GM18519 (cell line): ENCODE results near the gene KRTAP3-2.

Experiments
- ATAC-seq: cut with Tn5 transposase; IDR thresholded peaks from one replicate; pipeline ENCODE4 v1.9.1; 2021; ENCODE audit warnings: mild to moderate bottlenecking, moderate library complexity; ENCODE audit not compliant: unreplicated experiment, low FRiP score

The KRTAP3-2 gene

GRCh38 chr17:41012326-41013120 is 12.8 kb upstream of the KRTAP3-2 start:
- no peak for ATAC-seq

- no peak for ATAC-seq
Observed at GRCh38 chr17:41010441-41010840, 10.7 kb upstream of the KRTAP3-2 start.

GRCh38 chr17:41009936-41010335 is 10.2 kb upstream of the KRTAP3-2 start:
- no peak for ATAC-seq

GRCh38 chr17:41009301-41009760 is 9.6 kb upstream of the KRTAP3-2 start:
- ATAC-seq, result no peak

- ATAC-seq, result no peak
Observed at GRCh38 chr17:41008811-41009210, 9.1 kb upstream of the KRTAP3-2 start, which contains the start of gene KRTAP3-1. TSS of gene KRTAP3-1 (minus strand) at chr17:41009128. CDS start at chr17:41009074, 54 bp downstream.

GRCh38 chr17:41004397-41004796 is 4.7 kb upstream of the KRTAP3-2 start:
- no peak for ATAC-seq

- no peak for ATAC-seq
Observed at GRCh38 chr17:41003926-41004325, 4.2 kb upstream of the KRTAP3-2 start.

GRCh38 chr17:41002814-41003213 is 3.1 kb upstream of the KRTAP3-2 start:
- no peak for ATAC-seq

- no peak for ATAC-seq
Observed at GRCh38 chr17:41001795-41002194, 2.1 kb upstream of the KRTAP3-2 start.

- no peak for ATAC-seq
Observed at GRCh38 chr17:40997361-40997760, 2.3 kb downstream of the KRTAP3-2 start.

- ATAC-seq, result no peak
Observed at GRCh38 chr17:40996829-40997228, 2.9 kb downstream of the KRTAP3-2 start.

GRCh38 chr17:40995116-40995515 is 4.6 kb downstream of the KRTAP3-2 start:
- ATAC-seq, result no peak

GRCh38 chr17:40993839-40994238 is 5.9 kb downstream of the KRTAP3-2 start, which contains the start of gene KRTAP3-3:
TSS of gene KRTAP3-3 (minus strand) at chr17:40994164. CDS start at chr17:40994097, 67 bp downstream.
- no peak for ATAC-seq

GRCh38 chr17:40993084-40993483 is 6.6 kb downstream of the KRTAP3-2 start:
- ATAC-seq, result no peak

GRCh38 chr17:40992666-40993065 is 7.0 kb downstream of the KRTAP3-2 start:
- ATAC-seq, result no peak

GRCh38 chr17:40986920-40987319 is 12.8 kb downstream of the KRTAP3-2 start:
- no peak for ATAC-seq

- no peak for ATAC-seq
Observed at GRCh38 chr17:40984226-40984625, 15.5 kb downstream of the KRTAP3-2 start, which contains the start of gene KRT40. TSS of gene KRT40 (minus strand) at chr17:40984326. CDS start at chr17:40984273, 53 bp downstream.

GRCh38 chr17:40981115-40981514 is 18.6 kb downstream of the KRTAP3-2 start:
- no peak for ATAC-seq

- no peak for ATAC-seq
Observed at GRCh38 chr17:40980596-40980995, 19.1 kb downstream of the KRTAP3-2 start.

- no peak for ATAC-seq
Observed at GRCh38 chr17:40980117-40980516, 19.6 kb downstream of the KRTAP3-2 start.

- no peak for ATAC-seq
Observed at GRCh38 chr17:40978575-40979151, 21.0 kb downstream of the KRTAP3-2 start.

- ATAC-seq, result no peak
Observed at GRCh38 chr17:40975516-40975915, 24.2 kb downstream of the KRTAP3-2 start.
